Fibroblast of lung (primary cell): ENCODE data around the gene LMAN2. TPM values are rescaled to one million over a fixed set of nuclear protein-coding genes. Genes with fewer than 3 reads are reported as not detected.

Source experiments
- DNase-seq, 2 donors: peaks; one replicate each; pipeline versions ENCODE4 v3.0.0 to v3.0.0-alpha.2; 2010; ENCODE audit warnings: low read depth in 2 of 2
- H2AFZ ChIP-seq: 2 replicates; pipeline ENCODE4 v1.5.1; 2012; ENCODE audit warnings: low read length, control low read depth, inconsistent platforms
- H3K27ac ChIP-seq: 2 replicates; pipeline ENCODE4 v1.5.1; 2011; ENCODE audit warnings: low read length, control low read depth; ENCODE audit not compliant: insufficient read depth
- H3K27me3 ChIP-seq: 2 replicates; pipeline ENCODE4 v1.5.1; 2011; ENCODE audit warnings: mild to moderate bottlenecking, low read length; ENCODE audit not compliant: control insufficient read depth, insufficient read depth
- H3K36me3 ChIP-seq: 2 replicates; pipeline ENCODE4 v1.5.1; 2011; ENCODE audit warnings: low read length; ENCODE audit not compliant: control insufficient read depth, insufficient read depth
- H3K4me1 ChIP-seq: 2 replicates; pipeline ENCODE4 v1.5.1; 2011; ENCODE audit warnings: low read length; ENCODE audit not compliant: control insufficient read depth, insufficient read depth; ENCODE audit errors: extremely low read depth
- H3K4me2 ChIP-seq: 2 replicates; pipeline ENCODE4 v1.5.1; 2011; ENCODE audit warnings: low read length, control low read depth; ENCODE audit not compliant: insufficient read depth; ENCODE audit errors: extremely low read depth
- H3K4me3 ChIP-seq, 4 experiments: fragments of 200-600 bp in 1 of 4; sonication (generic) in 1 of 4; replicated peaks in 1 of 4; 2 replicates each; pipeline ENCODE4 v1.5.1; 2011 to 2016; ENCODE audit warnings: low read length in 4 of 4, low read depth in 3 of 4, mild to moderate bottlenecking in 3 of 4, control low read depth in 2 of 4, inconsistent platforms in 1 of 4, mixed read lengths in 1 of 4; ENCODE audit not compliant: insufficient read depth in 1 of 4; ENCODE audit errors: control extremely low read depth in 1 of 4
- H3K79me2 ChIP-seq: 2 replicates; pipeline ENCODE4 v1.5.1; 2012; ENCODE audit warnings: mild to moderate bottlenecking, low read length, inconsistent platforms; ENCODE audit not compliant: control insufficient read depth, insufficient read depth
- H3K9ac ChIP-seq: 2 replicates; pipeline ENCODE4 v1.5.1; 2011; ENCODE audit warnings: mild to moderate bottlenecking, low read length, control low read depth; ENCODE audit not compliant: insufficient read depth
- H3K9me3 ChIP-seq: 2 replicates; pipeline ENCODE4 v1.5.1; 2012; ENCODE audit warnings: low read depth, low read length; ENCODE audit not compliant: control insufficient read depth, insufficient read depth
- H4K20me1 ChIP-seq: 2 replicates; pipeline ENCODE4 v1.5.1; 2011; ENCODE audit warnings: low read length; ENCODE audit not compliant: control insufficient read depth, insufficient read depth; ENCODE audit errors: extremely low read depth
- EZH2 ChIP-seq: IDR thresholded peaks from 2 replicates; pipeline ENCODE4 v1.5.1; 2012; ENCODE audit warnings: low read length, control low read depth, mild to moderate bottlenecking; ENCODE audit errors: missing control alignments
- polyA plus RNA-seq, 2 donors: library from polyadenylated mRNA; depleted of rRNA in 1 of 2; stranded (reverse) in 1 of 2; unstranded in 1 of 2; fragments of >200 nt; gene quantifications; 2 replicates each; pipeline ENCODE4 v1.2.1, GENCODE V29; 2011 to 2012; ENCODE audit warnings: missing spikeins in 1 of 2
- total RNA-seq: library from RNA; depleted of rRNA; stranded (reverse); fragments of >200 nt; gene quantifications from 2 replicates; pipeline ENCODE4 v1.2.1, GENCODE V29; 2014
- TF ChIP-seq, protein P1 (sequence below), 2 donors: IDR thresholded peaks in 1 of 2; conservative IDR thresholded peaks in 1 of 2; 1 replicate in 1 of 2; 2 replicates in 1 of 2; pipeline ENCODE4 v1.5.1; 2011 to 2012; ENCODE audit warnings: low read length in 2 of 2, control low read depth in 1 of 2, inconsistent platforms in 1 of 2, low read depth in 1 of 2, mild to moderate bottlenecking in 1 of 2

Gene LMAN2
- total and polyA plus RNA-seq, 2 donors (not counting 1 experiment from before 2014, with no cell fraction given), result 145 to 396 TPM

DNA sequence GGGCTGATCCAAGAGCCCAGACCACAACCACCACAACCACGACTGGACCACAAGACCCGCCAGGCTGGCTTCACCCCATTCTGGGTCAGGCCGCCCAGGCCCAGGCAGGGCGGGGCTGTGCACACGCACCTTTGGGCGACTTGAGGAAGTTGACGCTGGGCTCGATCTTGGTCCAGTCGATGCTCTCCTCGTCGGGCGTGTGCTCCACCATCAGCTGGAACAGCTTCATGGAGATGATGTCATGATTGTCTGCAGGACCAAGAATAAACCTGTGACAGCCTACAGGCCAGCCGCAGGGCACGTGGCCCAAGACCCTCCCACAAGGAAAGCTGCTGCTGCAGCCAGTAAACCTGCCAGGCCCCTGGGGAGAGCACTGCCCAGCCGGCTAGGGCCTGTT lies 17.3 kb downstream of the LMAN2 start:
- Histone ChIP-seq H3K4me2 (no peak overlapping the region), H3K9ac (no peak overlapping the region), H2AFZ (no peak overlapping the region), H3K27ac (no peak overlapping the region), H3K4me1 (no peaks in the 10 kb centered on the region), H3K4me3 (no peak overlapping the region), H4K20me1 (no peaks in the 10 kb centered on the region), H3K36me3 (peaks cover 43% of the 10 kb centered on the region), H3K79me2 (peaks cover 2% of the 10 kb centered on the region), H3K9me3 (no peaks in the 10 kb centered on the region), H3K27me3 (no peaks in the 10 kb centered on the region)
- DNase-seq, result no peak
- TF ChIP-seq EZH2, result no peak
- TF ChIP-seq, protein P1, sequence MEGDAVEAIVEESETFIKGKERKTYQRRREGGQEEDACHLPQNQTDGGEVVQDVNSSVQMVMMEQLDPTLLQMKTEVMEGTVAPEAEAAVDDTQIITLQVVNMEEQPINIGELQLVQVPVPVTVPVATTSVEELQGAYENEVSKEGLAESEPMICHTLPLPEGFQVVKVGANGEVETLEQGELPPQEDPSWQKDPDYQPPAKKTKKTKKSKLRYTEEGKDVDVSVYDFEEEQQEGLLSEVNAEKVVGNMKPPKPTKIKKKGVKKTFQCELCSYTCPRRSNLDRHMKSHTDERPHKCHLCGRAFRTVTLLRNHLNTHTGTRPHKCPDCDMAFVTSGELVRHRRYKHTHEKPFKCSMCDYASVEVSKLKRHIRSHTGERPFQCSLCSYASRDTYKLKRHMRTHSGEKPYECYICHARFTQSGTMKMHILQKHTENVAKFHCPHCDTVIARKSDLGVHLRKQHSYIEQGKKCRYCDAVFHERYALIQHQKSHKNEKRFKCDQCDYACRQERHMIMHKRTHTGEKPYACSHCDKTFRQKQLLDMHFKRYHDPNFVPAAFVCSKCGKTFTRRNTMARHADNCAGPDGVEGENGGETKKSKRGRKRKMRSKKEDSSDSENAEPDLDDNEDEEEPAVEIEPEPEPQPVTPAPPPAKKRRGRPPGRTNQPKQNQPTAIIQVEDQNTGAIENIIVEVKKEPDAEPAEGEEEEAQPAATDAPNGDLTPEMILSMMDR (conservative IDR thresholded peaks at IDR 0.05 in 1 of 2, IDR thresholded peaks at IDR 0.05 in 1 of 2; ENCODE audit: low read depth in 1 of 2, low read length in 2 of 2), result no peak

DNA sequence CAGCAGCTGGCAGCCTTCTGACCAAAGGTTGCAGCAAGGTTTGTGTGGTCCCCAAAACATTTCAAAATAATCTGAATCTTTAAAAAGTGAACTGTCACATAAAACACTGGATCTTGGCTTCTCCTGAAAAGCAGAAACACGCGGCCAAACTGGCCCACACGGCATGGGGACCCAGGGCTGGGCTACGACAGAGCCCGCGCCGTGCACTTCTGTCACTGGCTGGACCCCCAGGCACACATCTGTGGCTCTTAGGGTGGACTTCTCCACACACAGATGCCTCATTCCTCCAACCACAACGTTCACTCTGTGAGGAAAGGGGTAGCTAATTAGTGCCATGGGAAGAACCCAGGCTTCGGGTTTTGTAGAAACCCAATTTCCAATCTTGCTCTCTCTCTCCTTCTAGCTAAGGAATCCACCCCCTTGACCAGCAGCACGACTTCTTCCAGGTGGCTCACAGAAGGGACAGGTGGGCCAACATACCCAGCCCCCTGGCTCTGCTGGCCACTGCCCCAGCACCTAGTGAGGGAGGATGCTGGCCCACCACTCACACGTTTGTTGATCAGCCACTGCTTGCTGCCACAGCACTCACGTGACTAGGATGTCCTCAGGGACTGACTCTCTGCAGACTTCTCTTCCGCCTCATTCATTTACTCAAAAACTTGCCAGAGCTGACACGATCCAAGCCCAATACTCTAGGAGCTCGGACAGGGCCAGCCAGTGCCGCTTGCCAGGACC lies 17.9 kb downstream of the LMAN2 start:
- H2AFZ ChIP-seq, result no peak overlapping the region
- no peaks in the 10 kb centered on the region for H4K20me1 ChIP-seq
- no peak for DNase-seq
- no peak overlapping the region for H3K27ac ChIP-seq
- no peak for TF ChIP-seq EZH2
- TF ChIP-seq, protein P1 (conservative IDR thresholded peaks at IDR 0.05 in 1 of 2, IDR thresholded peaks at IDR 0.05 in 1 of 2; ENCODE audit: low read depth in 1 of 2, low read length in 2 of 2), result no peak
- H3K4me3 ChIP-seq, result no peak overlapping the region
- no peak overlapping the region for H3K4me2 ChIP-seq
- H3K4me1 ChIP-seq, result no peaks in the 10 kb centered on the region
- H3K36me3 ChIP-seq, result peaks cover 42% of the 10 kb centered on the region
- H3K27me3 ChIP-seq, result no peaks in the 10 kb centered on the region
- no peaks in the 10 kb centered on the region for H3K9me3 ChIP-seq
- H3K79me2 ChIP-seq, result no peaks in the 10 kb centered on the region
- no peak overlapping the region for H3K9ac ChIP-seq

DNA sequence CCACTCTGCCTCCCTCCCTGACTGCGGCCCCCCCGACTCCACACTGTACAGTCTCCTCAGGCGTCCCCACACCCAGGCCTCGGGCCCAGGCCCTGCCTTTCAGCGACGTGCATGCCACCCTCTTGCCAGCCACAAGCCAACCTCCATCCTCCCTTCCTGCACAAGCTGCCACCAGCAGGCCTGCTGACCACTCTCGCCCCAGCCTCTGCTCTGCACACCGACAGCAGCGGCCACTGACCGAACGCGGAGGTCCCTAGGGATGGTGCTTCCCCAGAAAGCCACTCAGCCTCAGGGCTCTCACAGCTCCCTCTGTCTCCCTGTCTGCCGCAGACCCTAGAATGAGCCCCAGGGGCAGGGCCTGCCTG lies 18.6 kb downstream of the LMAN2 start:
- no peaks in the 10 kb centered on the region for H4K20me1 ChIP-seq
- peaks cover 40% of the 10 kb centered on the region for H3K36me3 ChIP-seq
- H3K4me3 ChIP-seq, result no peak overlapping the region
- no peak overlapping the region for H3K4me2 ChIP-seq
- no peaks in the 10 kb centered on the region for H3K9me3 ChIP-seq
- DNase-seq, result no peak
- no peak overlapping the region for H2AFZ ChIP-seq
- no peaks in the 10 kb centered on the region for H3K27me3 ChIP-seq
- no peak overlapping the region for H3K9ac ChIP-seq
- no peak for TF ChIP-seq EZH2
- TF ChIP-seq, protein P1 (conservative IDR thresholded peaks at IDR 0.05 in 1 of 2, IDR thresholded peaks at IDR 0.05 in 1 of 2; ENCODE audit: low read depth in 1 of 2, low read length in 2 of 2), result no peak
- peaks cover 2% of the 10 kb centered on the region for H3K4me1 ChIP-seq
- no peaks in the 10 kb centered on the region for H3K79me2 ChIP-seq
- H3K27ac ChIP-seq, result no peak overlapping the region
